Gastrocnemius medialis (tissue), 4 donors: ENCODE results near the gene MYO1D. TPM values are rescaled to one million over a fixed set of nuclear protein-coding genes. Genes with fewer than 3 reads are reported as not detected.
A peak's percentile ranks its signal among the peaks of the same experiment; 100 is the strongest.

Source experiments
- ATAC-seq, 2 donors: fragments of 150-250 bp; one replicate each; pipeline ENCODE4 v1.9.1; 2016
- DNase-seq, 2 donors: peaks; one replicate each; pipeline ENCODE4 v3.0.0-alpha.2; 2019
- H3K27ac ChIP-seq, 4 donors: fragments of 200-600 bp; sonication (generic); 1 replicate in 1 of 4; 2 replicates in 3 of 4; pipeline ENCODE4 v1.5.1; 2016 to 2018; ENCODE audit warnings: mild to moderate bottlenecking in 2 of 4, moderate library complexity in 1 of 4
- H3K27me3 ChIP-seq, 3 donors: fragments of 200-600 bp; sonication (generic) in 2 of 3; 1 replicate in 1 of 3; 2 replicates in 2 of 3; pipeline versions ENCODE4 v1.5.1 to v1.6.0; 2016 to 2019; ENCODE audit warnings: mild to moderate bottlenecking in 1 of 3, moderate library complexity in 1 of 3
- H3K36me3 ChIP-seq, 2 donors: fragments of 200-600 bp; sonication (generic) in 1 of 2; one replicate each; pipeline ENCODE4 v1.5.1; 2017 to 2018
- H3K4me1 ChIP-seq, 2 donors: fragments of 200-600 bp; sonication (generic) in 1 of 2; one replicate each; pipeline ENCODE4 v1.5.1; 2016 to 2017; ENCODE audit warnings: mild to moderate bottlenecking in 2 of 2
- H3K4me3 ChIP-seq, 4 donors: fragments of 200-600 bp; sonication (generic) in 3 of 4; 1 replicate in 1 of 4; 2 replicates in 3 of 4; pipeline ENCODE4 v1.5.1; 2016 to 2019; ENCODE audit warnings: mild to moderate bottlenecking in 2 of 4
- H3K9me3 ChIP-seq, 3 donors: fragments of 200-600 bp; sonication (generic) in 2 of 3; 1 replicate in 1 of 3; 2 replicates in 2 of 3; pipeline ENCODE4 v1.5.1; 2016 to 2019
- POLR2A ChIP-seq, 2 donors: fragments of 450-650 bp; IDR thresholded peaks; one replicate each; pipeline ENCODE4 v1.6.1; 2017; ENCODE audit warnings: antibody characterized with exemption in 2 of 2, mild to moderate bottlenecking in 2 of 2, moderate library complexity in 2 of 2
- in situ Hi-C, 4 donors: fragments of 200-750 bp; cut with MboI; loops; one replicate each; pipeline versions ENCODE4 v1.15.0 to v1.8.0; 2017; ENCODE audit warnings: low sequenced_read_pairs in 4 of 4
- intact Hi-C: fragments of 100-400 bp; cut with DNase I; formaldehyde crosslinking; loops from one replicate; pipeline ENCODE4 v1.15.1; 2023; ENCODE audit warnings: low total_unique reads
- total RNA-seq, 4 donors: library from RNA; depleted of rRNA; stranded (reverse); fragments of >200 nt; gene quantifications; one replicate each; pipeline versions ENCODE4 v1.1.0 to v1.2.3, GENCODE V29; 2016
- TF ChIP-seq, protein P1 (sequence below), 5 experiments: fragments of 450-650 bp in 3 of 5; fragments of 200-600 bp in 2 of 5; sonication (generic) in 2 of 5; IDR thresholded peaks in 4 of 5; conservative IDR thresholded peaks in 1 of 5; 1 replicate in 4 of 5; 2 replicates in 1 of 5; pipeline ENCODE4 v1.5.1; 2016 to 2019; ENCODE audit warnings: antibody characterized with exemption in 5 of 5, mild to moderate bottlenecking in 3 of 5, moderate library complexity in 3 of 5

MYO1D gene
- total RNA-seq, 4 donors from 2014 or later: 5.8 to 20.1 (median 7.8) TPM

DNA sequence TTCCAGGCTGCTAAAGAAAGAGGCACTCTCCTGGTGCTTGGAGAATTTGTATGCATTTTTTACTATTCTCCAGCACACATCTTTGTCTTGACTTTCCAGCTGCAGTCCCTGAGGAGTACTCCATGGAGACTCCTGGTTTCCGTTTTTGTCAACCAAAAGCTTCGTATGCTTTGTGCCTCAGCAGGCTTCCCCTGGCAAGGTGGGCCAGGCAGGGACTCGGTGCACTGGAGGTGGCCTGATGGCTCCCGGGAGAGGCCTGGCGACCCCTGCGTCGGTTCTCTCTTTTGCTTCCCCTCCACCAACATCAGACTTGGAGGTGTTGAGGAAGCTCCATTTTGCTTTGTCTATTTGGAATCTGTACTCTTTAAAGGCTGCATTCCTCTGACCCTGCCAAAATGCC, 366.5 kb downstream of the MYO1D start:
- H3K36me3 ChIP-seq: no peaks in the 10 kb centered on the region
- H3K4me1 ChIP-seq: peaks cover 2 to 11% of the 10 kb centered on the region in 2 donors
- no peak for TF ChIP-seq POLR2A (IDR thresholded peaks at IDR 0.05)
- TF ChIP-seq, protein P1, sequence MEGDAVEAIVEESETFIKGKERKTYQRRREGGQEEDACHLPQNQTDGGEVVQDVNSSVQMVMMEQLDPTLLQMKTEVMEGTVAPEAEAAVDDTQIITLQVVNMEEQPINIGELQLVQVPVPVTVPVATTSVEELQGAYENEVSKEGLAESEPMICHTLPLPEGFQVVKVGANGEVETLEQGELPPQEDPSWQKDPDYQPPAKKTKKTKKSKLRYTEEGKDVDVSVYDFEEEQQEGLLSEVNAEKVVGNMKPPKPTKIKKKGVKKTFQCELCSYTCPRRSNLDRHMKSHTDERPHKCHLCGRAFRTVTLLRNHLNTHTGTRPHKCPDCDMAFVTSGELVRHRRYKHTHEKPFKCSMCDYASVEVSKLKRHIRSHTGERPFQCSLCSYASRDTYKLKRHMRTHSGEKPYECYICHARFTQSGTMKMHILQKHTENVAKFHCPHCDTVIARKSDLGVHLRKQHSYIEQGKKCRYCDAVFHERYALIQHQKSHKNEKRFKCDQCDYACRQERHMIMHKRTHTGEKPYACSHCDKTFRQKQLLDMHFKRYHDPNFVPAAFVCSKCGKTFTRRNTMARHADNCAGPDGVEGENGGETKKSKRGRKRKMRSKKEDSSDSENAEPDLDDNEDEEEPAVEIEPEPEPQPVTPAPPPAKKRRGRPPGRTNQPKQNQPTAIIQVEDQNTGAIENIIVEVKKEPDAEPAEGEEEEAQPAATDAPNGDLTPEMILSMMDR (IDR thresholded peaks at IDR 0.05 in 4 of 5, conservative IDR thresholded peaks at IDR 0.05 in 1 of 5): no peak
- ATAC-seq (no peak), DNase-seq (no peak)
- no peaks in the 10 kb centered on the region for H3K9me3 ChIP-seq
- no peak overlapping the region for H3K27ac ChIP-seq
- no peak overlapping the region for H3K4me3 ChIP-seq
- no peaks in the 10 kb centered on the region for H3K27me3 ChIP-seq
- in situ Hi-C loops: no loop called here
- intact Hi-C loops: no loop called here

GRCh38 chr17:32508926-32509325, 368.0 kb downstream of the MYO1D start:
- no peaks in the 10 kb centered on the region for H3K9me3 ChIP-seq
- in situ Hi-C loops: no loop called here
- no peak for ATAC-seq
- no peak for TF ChIP-seq POLR2A (IDR thresholded peaks at IDR 0.05)
- TF ChIP-seq, protein P1 (IDR thresholded peaks at IDR 0.05 in 4 of 5, conservative IDR thresholded peaks at IDR 0.05 in 1 of 5): no peak
- H3K4me3 ChIP-seq: no peak overlapping the region
- DNase-seq: no peak
- H3K27me3 ChIP-seq: no peaks in the 10 kb centered on the region
- intact Hi-C loops: no loop called here
- no peak overlapping the region for H3K27ac ChIP-seq
- H3K36me3 ChIP-seq: no peaks in the 10 kb centered on the region
- H3K4me1 ChIP-seq: no peaks in the 10 kb centered on the region

DNA sequence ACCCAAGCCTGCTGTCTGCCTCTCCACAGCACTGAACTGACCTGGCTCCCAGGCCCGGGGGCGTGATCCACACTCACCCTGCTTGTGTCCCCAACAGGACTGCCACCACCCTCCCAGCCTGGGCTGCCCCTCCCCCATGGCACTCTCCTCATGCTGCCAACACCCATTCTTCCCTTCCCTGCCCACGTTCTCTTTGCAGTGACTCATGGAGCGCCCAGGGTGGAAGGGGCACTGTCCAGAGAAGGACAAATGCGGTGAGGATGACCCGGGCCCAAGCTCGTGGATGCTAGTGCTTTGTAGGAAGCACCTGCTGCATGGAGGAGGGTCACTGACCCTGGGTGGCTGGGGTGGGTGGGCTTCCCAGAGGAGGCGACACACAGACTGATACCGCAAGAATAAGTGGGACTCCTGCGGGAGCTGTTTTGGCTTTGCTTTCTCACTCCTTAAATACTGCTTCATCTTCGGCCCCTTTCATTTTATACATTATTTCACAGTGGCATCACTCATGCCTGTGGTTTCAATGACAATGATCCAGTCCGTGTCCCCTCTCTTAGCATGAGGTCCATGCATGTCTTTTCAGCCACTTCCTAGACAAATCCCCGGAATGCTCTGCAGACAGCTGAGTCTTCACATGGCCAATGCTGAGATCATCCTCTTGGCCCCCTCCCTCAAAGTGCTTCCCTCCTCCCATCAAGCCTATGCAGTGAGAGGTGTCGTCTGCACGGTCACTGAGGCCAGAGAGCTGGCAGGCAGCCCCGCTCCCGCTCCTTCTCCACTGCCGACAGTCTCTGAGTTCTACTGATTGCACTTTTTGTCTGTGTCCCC, 372.5 kb downstream of the MYO1D start:
- H3K27ac ChIP-seq: no peak overlapping the region

DNA sequence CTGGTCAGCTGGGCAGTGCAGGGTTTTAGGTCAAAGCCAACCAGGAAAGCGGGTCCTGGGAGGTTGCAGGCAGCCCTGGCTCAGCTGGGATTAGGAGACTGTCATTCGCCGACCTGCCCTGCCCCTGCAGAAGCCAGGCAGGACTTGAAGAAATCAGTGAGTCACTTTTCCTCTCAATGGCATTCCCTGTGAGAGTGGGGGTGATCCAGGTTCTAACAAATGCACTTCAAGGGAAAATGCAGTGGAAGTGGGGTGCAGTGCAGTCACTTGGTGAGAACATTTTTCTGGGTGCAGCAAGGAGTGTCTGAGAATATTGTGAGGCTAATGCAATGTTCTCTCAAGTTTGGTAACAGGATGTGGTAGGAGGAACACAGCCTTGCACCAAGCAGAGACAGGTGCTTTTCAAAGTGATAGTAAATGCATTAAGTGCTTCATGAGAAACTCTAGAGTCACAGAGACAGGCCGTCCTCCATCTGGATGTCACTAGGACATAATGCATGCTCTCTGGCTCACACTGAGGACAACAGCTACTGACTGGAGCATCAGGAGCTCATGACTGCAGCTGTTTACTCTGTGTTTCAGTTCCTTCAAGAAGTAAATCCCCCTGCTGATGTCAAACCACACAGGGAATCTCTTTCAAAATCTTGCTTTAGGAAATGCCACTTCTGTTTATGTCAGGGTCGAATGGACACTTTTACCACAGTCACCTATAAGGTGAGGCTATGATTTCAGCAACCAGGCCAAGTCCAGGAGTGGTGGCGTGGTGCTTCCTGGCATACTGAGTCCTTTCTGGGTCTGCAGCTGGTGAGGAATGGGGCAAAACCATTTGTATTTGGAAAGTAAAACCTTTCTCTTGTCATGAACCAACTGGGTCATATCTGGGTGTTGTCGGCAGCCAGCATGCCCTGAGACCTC, 373.4 kb downstream of the MYO1D start:
- intact Hi-C loops: no loop called here
- ATAC-seq: peak; percentile 57 to 68

More for the DNA sequence above, 372.5 kb downstream of the MYO1D start:
- TF ChIP-seq, protein P1 (IDR thresholded peaks at IDR 0.05 in 4 of 5, conservative IDR thresholded peaks at IDR 0.05 in 1 of 5): no peak
- no peak for TF ChIP-seq POLR2A (IDR thresholded peaks at IDR 0.05)
- H3K4me1 ChIP-seq: peaks cover 0 to 9% of the 10 kb centered on the region in 2 donors
- H3K4me3 ChIP-seq: no peak overlapping the region
- in situ Hi-C loops (no loop called here), intact Hi-C loops (no loop called here)
- no peaks in the 10 kb centered on the region for H3K9me3 ChIP-seq
- ATAC-seq: peak; percentile 43 to 53
- H3K27me3 ChIP-seq: no peaks in the 10 kb centered on the region
- no peak for DNase-seq
- H3K36me3 ChIP-seq: no peaks in the 10 kb centered on the region

More for the DNA sequence above, 373.4 kb downstream of the MYO1D start:
- Histone ChIP-seq H3K27ac (no peak overlapping the region), H3K9me3 (no peaks in the 10 kb centered on the region), H3K27me3 (no peaks in the 10 kb centered on the region), H3K4me1 (peaks cover 0 to 9% of the 10 kb centered on the region in 2 donors), H3K36me3 (no peaks in the 10 kb centered on the region), H3K4me3 (no peak overlapping the region)
- TF ChIP-seq, protein P1 (IDR thresholded peaks at IDR 0.05 in 4 of 5, conservative IDR thresholded peaks at IDR 0.05 in 1 of 5): no peak
- no peak for TF ChIP-seq POLR2A (IDR thresholded peaks at IDR 0.05)
- in situ Hi-C loops: no loop called here
- DNase-seq: no peak
